NCI-H460 (cell line): Measurements from ENCODE around the gene MCM6. TPM values are rescaled to one million over a fixed set of nuclear protein-coding genes. Genes with fewer than 3 reads are reported as not detected.

Experiments
- DNase-seq: peaks from one replicate; pipeline ENCODE4 v3.0.0-alpha.2; 2016; ENCODE audit warnings: low read depth; ENCODE audit errors: extremely low read depth
- small RNA-seq, 2 experiments: library from RNA; depleted of rRNA; stranded (forward); fragments of <200 nt; gene quantifications; one replicate each; pipeline ENCODE3, GENCODE V24; 2014
- total RNA-seq: library from RNA; depleted of rRNA; stranded (reverse); fragments of >200 nt; shearing (Covaris generic); gene quantifications from 2 replicates; pipeline ENCODE4 v1.2.3, GENCODE V29; 2014; rRNA removed

MCM6 gene
- total RNA-seq, 1 experiment from 2014 or later, result 20.9 TPM

GRCh38 chr2:135792401-135793150, 83.7 kb downstream of the MCM6 start:
- DNase-seq, result no peak

- no peak for DNase-seq
Observed at GRCh38 chr2:135791418-135792190, 84.6 kb downstream of the MCM6 start.

- no peak for DNase-seq
Observed at GRCh38 chr2:135790423-135790822, 85.8 kb downstream of the MCM6 start.

Small RNA genes within 50 kb of the gene (small RNA-seq; reads per million reads assigned to genes)
- 0 reads per million in 2 experiments for gene RF00019

Other genes with a start within 250 kb of the MCM6 start
- 71.4 and 85.9 TPM in 2 replicates for gene UBXN4, start 134.6 kb downstream of the MCM6 start, total RNA-seq
- gene LCT, start 39.3 kb downstream of the MCM6 start, total RNA-seq, result 0.02 and 0.06 TPM in 2 replicates
- gene DARS1, start 109.2 kb upstream of the MCM6 start, total RNA-seq, result 118 and 124 TPM in 2 replicates
- 0.12 TPM in 1 of 2 replicates, not detected in the other for gene CXCR4, start 241.7 kb upstream of the MCM6 start, total RNA-seq